Activated B cell treated with CpG ODN at 0.5 μM for 24 hours (primary cell): ENCODE measurements around the gene GPR153. TPM values are rescaled to one million over a fixed set of nuclear protein-coding genes. Genes with fewer than 3 reads are reported as not detected.

Source experiments
- ATAC-seq: fragments of 200-7000 bp; cut with Tn5 transposase; one replicate; pipeline ENCODE4 v1.10.0; 2021; ENCODE audit warnings: low read depth, mild to moderate bottlenecking, moderate library complexity
- CTCF ChIA-PET: fragments of 350-600 bp; sonication (Branson Sonifier 250); formaldehyde crosslinking; loops from one replicate; lab custom pipeline; 2021; ENCODE audit warnings: antibody characterized with exemption; lab: Charles Lee
- POLR2A ChIA-PET: fragments of 350-600 bp; sonication (Branson Sonifier 250); formaldehyde crosslinking; loops from one replicate; lab custom pipeline; 2021; ENCODE audit warnings: antibody characterized with exemption; lab: Charles Lee
- DNase-seq: peaks from one replicate; pipeline ENCODE4 v3.0.0; 2022
- H3K27ac Mint-ChIP-seq: one replicate; pipeline ENCODE4 v1.8.0; 2020; ENCODE audit warnings: mixed read lengths
- H3K27me3 Mint-ChIP-seq: one replicate; pipeline ENCODE4 v1.8.0; 2021; ENCODE audit warnings: mixed read lengths
- H3K36me3 Mint-ChIP-seq: one replicate; pipeline ENCODE4 v1.8.0; 2021; ENCODE audit warnings: low read depth, mixed read lengths
- H3K4me1 Mint-ChIP-seq: one replicate; pipeline ENCODE4 v1.8.0; 2021; ENCODE audit warnings: mixed read lengths
- H3K4me3 Mint-ChIP-seq: one replicate; pipeline ENCODE4 v1.8.0; 2020; ENCODE audit warnings: mild to moderate bottlenecking, mixed read lengths
- H3K9me3 Mint-ChIP-seq: one replicate; pipeline ENCODE4 v1.8.0; 2020; ENCODE audit warnings: mixed read lengths
- CTCF ChIP-seq: fragments of 200-600 bp; IDR thresholded peaks from one replicate; pipeline ENCODE4 v1.8.0; 2022; ENCODE audit warnings: antibody characterized with exemption, mild to moderate bottlenecking
- intact Hi-C: fragments of 100-400 bp; cut with micrococcal nuclease; formaldehyde crosslinking; loops from one replicate; pipeline ENCODE4 v1.15.1; 2024
- total RNA-seq: library from RNA; stranded (reverse); gene quantifications from 2 replicates; pipeline ENCODE4 v1.2.3, GENCODE V29; 2022

GPR153 gene
- total RNA-seq, 1 donor from 2014 or later: 0.22 TPM

- intact Hi-C loops: no loop called here
- H3K27me3 Mint-ChIP-seq: no peaks in the 10 kb centered on the region
- H3K36me3 Mint-ChIP-seq: no peaks in the 10 kb centered on the region
- ATAC-seq (no peak), DNase-seq (no peak)
- H3K9me3 Mint-ChIP-seq: no peaks in the 10 kb centered on the region
- no peak overlapping the region for H3K4me3 Mint-ChIP-seq
- CTCF ChIA-PET: no interaction called here
- H3K4me1 Mint-ChIP-seq: no peaks in the 10 kb centered on the region
- POLR2A ChIA-PET: interaction anchor here (0.9 kb wide), 1 partner anchor 23 kb away, joined by 3 read pairs; no protein-coding TSS in a partner anchor
- no peak overlapping the region for H3K27ac Mint-ChIP-seq
- TF ChIP-seq CTCF: no peak
Observed at GRCh38 chr1:6299557-6300165, 38.8 kb upstream of the GPR153 start.

GRCh38 chr1:6298940-6299465 is 38.1 kb upstream of the GPR153 start:
- ATAC-seq (no peak), DNase-seq (no peak)
- ChIA-PET POLR2A (interaction anchor here (0.9 kb wide), 1 partner anchor 22 kb away, joined by 3 read pairs; no protein-coding TSS in a partner anchor), CTCF (no interaction called here)
- Mint-ChIP-seq H3K4me3 (no peak overlapping the region), H3K9me3 (no peaks in the 10 kb centered on the region), H3K36me3 (no peaks in the 10 kb centered on the region), H3K27me3 (no peaks in the 10 kb centered on the region), H3K4me1 (no peaks in the 10 kb centered on the region), H3K27ac (no peak overlapping the region)
- TF ChIP-seq CTCF: no peak
- intact Hi-C loops: no loop called here

- Mint-ChIP-seq H3K4me3 (no peak overlapping the region), H3K9me3 (no peaks in the 10 kb centered on the region), H3K4me1 (no peaks in the 10 kb centered on the region), H3K36me3 (no peaks in the 10 kb centered on the region), H3K27me3 (no peaks in the 10 kb centered on the region), H3K27ac (no peak overlapping the region)
- TF ChIP-seq CTCF: no peak
- ChIA-PET CTCF (no interaction called here), POLR2A (interaction anchor here (0.9 kb wide), 1 partner anchor 22 kb away, joined by 3 read pairs; no protein-coding TSS in a partner anchor)
- DNase-seq: no peak
- intact Hi-C loops: no loop called here
- no peak for ATAC-seq
Observed at GRCh38 chr1:6298530-6298929, 37.6 kb upstream of the GPR153 start.

- ChIA-PET CTCF (no interaction called here), POLR2A (no interaction called here)
- no peak overlapping the region for H3K27ac Mint-ChIP-seq
- no peak for TF ChIP-seq CTCF
- H3K27me3 Mint-ChIP-seq: no peaks in the 10 kb centered on the region
- H3K9me3 Mint-ChIP-seq: no peaks in the 10 kb centered on the region
- DNase-seq (no peak), ATAC-seq (no peak)
- no peaks in the 10 kb centered on the region for H3K36me3 Mint-ChIP-seq
- intact Hi-C loops: no loop called here
- peaks cover 1% of the 10 kb centered on the region for H3K4me1 Mint-ChIP-seq
- no peak overlapping the region for H3K4me3 Mint-ChIP-seq
Observed at GRCh38 chr1:6295910-6296309, 35.0 kb upstream of the GPR153 start.

- Mint-ChIP-seq H3K4me1 (peaks cover 6% of the 10 kb centered on the region), H3K9me3 (no peaks in the 10 kb centered on the region), H3K4me3 (no peak overlapping the region), H3K27me3 (no peaks in the 10 kb centered on the region), H3K36me3 (no peaks in the 10 kb centered on the region), H3K27ac (no peak overlapping the region)
- ChIA-PET CTCF (no interaction called here), POLR2A (no interaction called here)
- DNase-seq (no peak), ATAC-seq (no peak)
- intact Hi-C loops: no loop called here
- TF ChIP-seq CTCF: no peak
Observed at GRCh38 chr1:6294890-6295556, 34.1 kb upstream of the GPR153 start.
